ENCODE results near the gene ARG1.
A peak's percentile ranks its signal among the peaks of the same experiment; 100 is the strongest.

DNA sequence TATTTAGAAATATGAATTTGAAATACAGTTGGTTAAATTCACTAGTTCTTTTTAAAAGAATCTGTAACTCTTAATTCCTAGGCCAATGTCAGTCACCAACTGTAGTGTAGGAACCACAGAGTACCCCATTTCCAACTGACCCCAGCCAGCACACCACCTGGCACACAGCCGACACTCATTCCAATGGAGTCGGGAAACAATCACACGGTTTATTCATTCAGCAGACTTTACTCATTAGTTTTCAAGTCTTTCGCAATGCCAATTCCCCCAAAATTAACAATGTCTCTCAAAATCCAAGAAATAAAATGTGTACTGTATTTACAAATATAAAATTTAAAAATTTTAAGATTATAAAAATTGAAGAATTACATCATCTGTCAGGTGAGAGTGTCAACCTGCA lies 13.5 kb downstream of the ARG1 start:
- TF ChIP-seq RNF2 (IDR thresholded peaks at IDR 0.05; ENCODE audit: borderline replicate concordance, low read depth) (no peak), CEBPB (IDR thresholded peaks at IDR 0.05) (0 out of 4 replicates have a peak, but pooled peaks of 1 of the 2 experiments have one; percentile 6), ZC3H11A (IDR thresholded peaks at IDR 0.05) (no peak), POLR2A (IDR thresholded peaks at IDR 0.05; ENCODE audit: low read length) (no peak), HOXB13 (CRISPR knock-in tag; IDR thresholded peaks at IDR 0.05; ENCODE audit: low read depth) (no peak), HOXA7 (CRISPR knock-in tag; IDR thresholded peaks at IDR 0.05) (no peak), CBX8 (IDR thresholded peaks at IDR 0.05) (no peak), RCOR1 (IDR thresholded peaks at IDR 0.05; ENCODE audit: low read depth, low read length) (no peak)
- TF ChIP-seq, protein P1, sequence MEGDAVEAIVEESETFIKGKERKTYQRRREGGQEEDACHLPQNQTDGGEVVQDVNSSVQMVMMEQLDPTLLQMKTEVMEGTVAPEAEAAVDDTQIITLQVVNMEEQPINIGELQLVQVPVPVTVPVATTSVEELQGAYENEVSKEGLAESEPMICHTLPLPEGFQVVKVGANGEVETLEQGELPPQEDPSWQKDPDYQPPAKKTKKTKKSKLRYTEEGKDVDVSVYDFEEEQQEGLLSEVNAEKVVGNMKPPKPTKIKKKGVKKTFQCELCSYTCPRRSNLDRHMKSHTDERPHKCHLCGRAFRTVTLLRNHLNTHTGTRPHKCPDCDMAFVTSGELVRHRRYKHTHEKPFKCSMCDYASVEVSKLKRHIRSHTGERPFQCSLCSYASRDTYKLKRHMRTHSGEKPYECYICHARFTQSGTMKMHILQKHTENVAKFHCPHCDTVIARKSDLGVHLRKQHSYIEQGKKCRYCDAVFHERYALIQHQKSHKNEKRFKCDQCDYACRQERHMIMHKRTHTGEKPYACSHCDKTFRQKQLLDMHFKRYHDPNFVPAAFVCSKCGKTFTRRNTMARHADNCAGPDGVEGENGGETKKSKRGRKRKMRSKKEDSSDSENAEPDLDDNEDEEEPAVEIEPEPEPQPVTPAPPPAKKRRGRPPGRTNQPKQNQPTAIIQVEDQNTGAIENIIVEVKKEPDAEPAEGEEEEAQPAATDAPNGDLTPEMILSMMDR (IDR thresholded peaks at IDR 0.05): no peak
- TF ChIP-seq, protein P2, sequence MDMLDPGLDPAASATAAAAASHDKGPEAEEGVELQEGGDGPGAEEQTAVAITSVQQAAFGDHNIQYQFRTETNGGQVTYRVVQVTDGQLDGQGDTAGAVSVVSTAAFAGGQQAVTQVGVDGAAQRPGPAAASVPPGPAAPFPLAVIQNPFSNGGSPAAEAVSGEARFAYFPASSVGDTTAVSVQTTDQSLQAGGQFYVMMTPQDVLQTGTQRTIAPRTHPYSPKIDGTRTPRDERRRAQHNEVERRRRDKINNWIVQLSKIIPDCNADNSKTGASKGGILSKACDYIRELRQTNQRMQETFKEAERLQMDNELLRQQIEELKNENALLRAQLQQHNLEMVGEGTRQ (IDR thresholded peaks at IDR 0.05): no peak
- TF ChIP-seq, protein P3, sequence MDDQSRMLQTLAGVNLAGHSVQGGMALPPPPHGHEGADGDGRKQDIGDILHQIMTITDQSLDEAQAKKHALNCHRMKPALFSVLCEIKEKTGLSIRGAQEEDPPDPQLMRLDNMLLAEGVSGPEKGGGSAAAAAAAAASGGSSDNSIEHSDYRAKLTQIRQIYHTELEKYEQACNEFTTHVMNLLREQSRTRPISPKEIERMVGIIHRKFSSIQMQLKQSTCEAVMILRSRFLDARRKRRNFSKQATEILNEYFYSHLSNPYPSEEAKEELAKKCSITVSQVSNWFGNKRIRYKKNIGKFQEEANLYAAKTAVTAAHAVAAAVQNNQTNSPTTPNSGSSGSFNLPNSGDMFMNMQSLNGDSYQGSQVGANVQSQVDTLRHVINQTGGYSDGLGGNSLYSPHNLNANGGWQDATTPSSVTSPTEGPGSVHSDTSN (IDR thresholded peaks at IDR 0.05): no peak

Data from A549 (cell line).